Left ventricle myocardium superior (tissue), 1 donor: ENCODE measurements around the gene ATP2A3. TPM values are rescaled to one million over a fixed set of nuclear protein-coding genes. Genes with fewer than 3 reads are reported as not detected.

Experiments
- ATAC-seq: fragments of 200-7000 bp; cut with Tn5 transposase; one replicate; pipeline ENCODE4 v1.9.1; 2020; ENCODE audit warnings: mild to moderate bottlenecking, moderate library complexity
- DNase-seq: peaks from one replicate; pipeline ENCODE4 v3.0.0-alpha.2; 2020
- intact Hi-C: fragments of 100-400 bp; cut with micrococcal nuclease; formaldehyde crosslinking; loops from one replicate; pipeline ENCODE4 v1.11.0; 2022
- total RNA-seq: library from RNA; stranded (reverse); fragmentation: NEBNext Ultra II Directional; extraction: Animal tissue kit (Norgen Biotek cat#: 25700); gene quantifications from one replicate; pipeline ENCODE4 v1.2.1, GENCODE V29; 2021
- donor health status: DM: no; HTN: yes; CAD: no; lungs with severe emphysema.

ATP2A3 gene
- total RNA-seq, 1 donor from 2014 or later = 5.8 TPM

DNA sequence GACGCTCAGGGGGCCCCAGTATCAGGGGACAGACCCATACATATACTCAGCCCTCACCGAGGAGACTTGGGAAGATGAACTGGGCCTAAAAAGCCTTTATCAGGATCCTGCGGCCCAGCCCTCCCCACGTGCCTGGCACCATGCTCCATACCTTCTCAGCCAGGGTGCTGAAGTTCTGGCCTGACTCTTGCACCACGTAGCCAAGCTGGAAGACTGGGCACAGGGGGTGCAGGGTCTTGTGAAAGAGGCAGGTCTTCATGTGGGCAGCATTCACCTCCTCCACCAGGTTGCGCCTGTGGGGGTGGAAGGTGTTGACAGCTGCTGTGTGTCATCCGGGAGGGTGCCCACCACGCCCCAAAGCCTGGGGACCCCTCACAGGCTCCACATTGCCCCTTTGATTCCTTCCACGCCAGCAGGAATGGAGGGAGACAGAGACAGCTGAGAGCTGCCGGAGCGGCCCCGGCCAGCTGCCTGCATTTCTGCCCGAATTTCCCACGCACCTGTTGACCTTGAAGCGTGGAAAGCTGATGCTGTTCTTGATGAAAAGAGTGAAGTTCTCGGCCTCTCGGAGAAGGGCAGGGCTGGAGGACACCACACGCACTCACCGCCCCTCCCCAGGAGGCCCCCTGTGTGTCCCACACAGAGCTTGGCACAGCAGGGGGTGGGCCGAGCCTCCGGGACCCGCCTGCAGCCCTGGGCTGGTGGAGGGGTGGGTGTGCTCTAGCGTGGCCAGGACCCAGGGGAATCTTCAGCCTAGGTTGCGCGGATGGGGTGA, 61.0 kb downstream of the ATP2A3 start:
- ATAC-seq = no peak
- no peak for DNase-seq
- intact Hi-C loops = no loop called here

DNA sequence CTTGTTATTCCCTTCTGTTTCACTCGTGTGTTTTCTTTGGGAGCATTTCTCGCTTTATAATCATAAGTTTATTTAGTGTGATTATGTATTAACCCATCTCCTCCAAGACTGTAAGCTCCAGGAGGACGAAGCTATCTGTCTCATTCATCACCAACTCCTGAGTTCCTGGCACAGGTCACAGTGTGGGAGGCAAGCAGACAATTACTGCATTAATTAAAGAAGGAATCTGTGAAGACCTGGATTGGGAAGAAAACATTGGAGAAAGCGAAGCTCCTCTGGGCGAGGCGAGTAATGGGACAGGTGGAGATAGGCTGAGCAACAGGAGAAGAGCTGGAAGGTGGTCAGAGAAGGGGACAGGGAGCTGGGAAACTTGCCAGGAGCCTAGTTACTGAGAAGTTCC, 63.6 kb downstream of the ATP2A3 start:
- DNase-seq (no peak), ATAC-seq (no peak)
- intact Hi-C loops = no loop called here

DNA sequence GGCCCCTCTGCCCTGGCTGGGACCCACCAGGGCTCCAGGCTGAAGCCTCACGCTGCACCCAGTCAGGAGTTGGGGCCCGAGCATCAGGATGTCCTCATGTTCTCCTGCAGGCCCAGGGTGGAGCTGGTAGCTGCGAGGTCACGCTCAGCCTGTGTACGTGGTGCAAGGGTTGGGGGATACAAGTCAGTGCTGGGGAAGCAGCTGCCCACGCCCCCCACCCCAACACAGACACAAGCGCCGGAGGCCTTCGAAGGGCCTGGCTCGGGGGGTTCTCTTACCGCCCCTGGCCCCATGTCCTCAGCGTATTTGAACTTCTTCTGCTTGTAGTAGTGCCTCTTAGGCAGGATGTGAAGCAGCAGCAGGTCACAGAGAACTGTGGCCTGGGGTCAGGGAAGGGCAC, 66.5 kb downstream of the ATP2A3 start:
- no peak for ATAC-seq
- DNase-seq = no peak
- intact Hi-C loops = no loop called here

DNA sequence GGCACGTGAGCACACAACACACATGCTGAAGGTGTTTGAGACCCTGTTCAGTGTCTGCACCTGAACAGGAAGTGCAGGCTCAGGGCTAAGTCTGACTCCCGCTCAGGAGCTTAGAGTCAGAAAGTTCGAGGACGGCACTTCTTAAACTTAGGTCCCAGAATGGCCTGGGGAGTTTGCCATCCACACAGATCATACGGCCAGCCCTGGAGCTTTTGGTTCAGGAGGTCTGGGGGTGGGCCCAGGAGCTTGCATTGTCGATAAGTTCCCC, 67.3 kb downstream of the ATP2A3 start:
- intact Hi-C loops = no loop called here
- no peak for ATAC-seq
- DNase-seq = no peak

DNA sequence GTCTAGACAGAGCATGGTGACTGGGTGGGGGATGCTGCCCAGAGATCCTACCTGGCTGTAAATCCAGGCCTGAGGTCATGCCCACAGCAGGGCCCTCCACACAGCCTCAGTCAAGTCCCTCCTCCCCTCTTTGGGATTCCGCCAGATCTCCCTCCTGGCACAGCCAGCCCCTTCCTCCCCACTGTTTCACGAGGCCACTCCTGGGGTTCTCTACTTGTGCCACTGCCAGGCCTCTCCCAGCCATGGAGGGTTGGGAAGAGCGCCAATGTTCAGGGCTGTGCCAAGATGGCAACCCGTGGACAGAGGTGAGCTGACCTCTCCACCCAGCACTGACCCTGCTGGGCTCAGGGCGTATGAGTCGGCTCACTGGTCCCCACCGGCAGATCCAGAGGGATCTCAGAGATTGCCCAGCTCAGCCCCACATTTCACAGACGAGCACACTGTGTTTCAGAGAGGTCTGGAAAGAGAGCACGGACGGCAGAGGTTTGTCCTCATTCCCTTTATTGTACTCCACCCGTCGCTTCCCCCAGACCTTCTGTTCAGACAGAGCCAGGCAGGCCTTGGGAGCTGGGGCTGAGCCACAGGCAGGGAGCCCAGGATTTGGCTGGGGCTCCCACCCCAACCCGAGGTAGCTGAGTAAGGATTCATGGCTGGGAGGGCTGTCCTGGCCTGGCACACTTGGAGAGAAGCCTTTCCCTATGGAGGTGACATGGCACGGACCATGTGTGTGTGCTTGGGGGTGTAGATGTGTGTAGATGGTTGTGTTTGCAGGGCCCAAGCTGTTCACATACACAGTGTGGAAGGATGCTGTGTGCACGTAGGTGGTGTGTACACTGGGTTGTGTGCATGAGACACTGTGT, 67.9 kb downstream of the ATP2A3 start:
- intact Hi-C loops = no loop called here
- DNase-seq (no peak), ATAC-seq (no peak)

DNA sequence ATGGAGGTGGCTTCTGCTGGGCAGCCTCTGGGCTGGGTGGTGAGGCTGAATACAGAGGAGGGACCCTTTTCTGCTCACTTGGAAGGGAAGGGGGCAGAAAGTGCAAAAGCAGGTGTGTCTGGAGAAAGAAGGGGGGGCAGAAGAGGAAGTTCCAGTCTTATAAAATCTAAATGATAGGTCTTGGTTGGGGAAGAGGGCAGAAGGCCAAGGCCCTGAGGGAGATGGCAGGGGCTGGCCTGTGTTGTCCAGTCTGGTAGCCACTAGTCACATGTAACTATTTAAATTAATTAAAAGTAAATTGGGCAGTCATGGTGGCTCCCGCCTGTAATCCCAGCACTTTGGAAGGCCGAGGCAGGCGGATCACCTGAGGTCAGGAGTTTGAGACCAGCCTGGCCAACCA, 68.9 kb downstream of the ATP2A3 start:
- DNase-seq = no peak
- no peak for ATAC-seq
- intact Hi-C loops = no loop called here

DNA sequence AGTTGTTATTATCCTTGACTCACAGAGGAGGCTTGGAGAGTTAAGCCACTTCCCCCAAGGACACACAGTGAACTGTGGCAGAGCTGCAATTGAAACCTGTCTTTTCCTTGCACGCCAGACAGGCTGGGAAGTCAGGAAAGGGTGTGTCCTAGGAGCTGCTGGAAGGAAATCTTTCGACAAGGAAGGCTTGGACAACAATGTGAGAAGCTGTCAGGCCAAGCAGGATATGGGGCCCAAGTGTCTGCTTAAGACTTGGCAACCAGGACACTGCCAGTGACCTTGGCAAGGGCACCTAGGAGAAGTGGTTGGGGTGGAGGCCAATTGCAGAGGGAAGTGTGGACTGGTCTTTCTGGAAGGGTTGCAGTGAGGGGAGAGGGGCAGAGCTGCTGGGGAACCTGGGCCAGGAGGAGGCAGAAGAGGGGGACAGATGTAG, 69.3 kb downstream of the ATP2A3 start:
- intact Hi-C loops = no loop called here
- DNase-seq = no peak
- peak; percentile 8 for ATAC-seq

DNA sequence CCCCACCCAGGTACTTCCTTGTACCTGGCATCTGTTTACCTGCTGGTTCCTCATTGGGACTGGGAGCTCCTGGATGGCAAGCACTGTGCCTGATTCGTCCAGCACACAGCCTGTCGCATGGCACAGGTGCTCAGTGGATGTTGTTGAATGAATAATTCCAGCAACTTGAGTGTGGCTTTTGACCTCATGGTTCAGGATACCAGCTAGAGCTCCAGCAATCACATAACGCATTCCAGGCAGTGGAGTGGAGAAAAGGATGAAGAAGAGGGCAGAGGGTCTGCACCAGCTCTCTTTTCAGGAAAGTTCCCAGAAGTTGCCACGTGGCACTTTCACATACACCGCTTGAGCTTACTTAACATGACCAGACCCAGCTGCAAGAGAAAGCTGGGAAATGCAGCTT, 70.0 kb downstream of the ATP2A3 start:
- no peak for DNase-seq
- intact Hi-C loops = no loop called here

DNA sequence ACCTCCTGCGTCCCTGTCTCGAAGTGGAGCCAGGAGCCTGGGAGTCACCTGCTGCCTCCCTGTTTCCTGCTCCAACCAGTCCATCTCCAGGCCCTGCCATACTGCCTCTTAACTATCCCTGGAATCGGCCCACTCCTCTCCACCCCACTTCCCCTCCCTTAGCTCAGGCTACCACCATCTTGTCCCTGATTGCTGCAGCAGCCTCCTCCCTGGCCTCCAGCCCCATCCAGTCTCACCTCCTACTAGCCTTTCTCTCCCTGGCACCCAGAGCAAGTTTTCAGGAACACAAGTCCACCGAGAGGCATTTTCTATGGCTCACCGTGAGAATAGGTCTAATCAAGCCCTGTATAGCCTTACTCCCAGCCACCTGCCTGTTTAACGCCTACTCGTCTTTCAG, 70.5 kb downstream of the ATP2A3 start:
- intact Hi-C loops = no loop called here

More for the DNA sequence above, 70.0 kb downstream of the ATP2A3 start:
- no peak for ATAC-seq

DNA sequence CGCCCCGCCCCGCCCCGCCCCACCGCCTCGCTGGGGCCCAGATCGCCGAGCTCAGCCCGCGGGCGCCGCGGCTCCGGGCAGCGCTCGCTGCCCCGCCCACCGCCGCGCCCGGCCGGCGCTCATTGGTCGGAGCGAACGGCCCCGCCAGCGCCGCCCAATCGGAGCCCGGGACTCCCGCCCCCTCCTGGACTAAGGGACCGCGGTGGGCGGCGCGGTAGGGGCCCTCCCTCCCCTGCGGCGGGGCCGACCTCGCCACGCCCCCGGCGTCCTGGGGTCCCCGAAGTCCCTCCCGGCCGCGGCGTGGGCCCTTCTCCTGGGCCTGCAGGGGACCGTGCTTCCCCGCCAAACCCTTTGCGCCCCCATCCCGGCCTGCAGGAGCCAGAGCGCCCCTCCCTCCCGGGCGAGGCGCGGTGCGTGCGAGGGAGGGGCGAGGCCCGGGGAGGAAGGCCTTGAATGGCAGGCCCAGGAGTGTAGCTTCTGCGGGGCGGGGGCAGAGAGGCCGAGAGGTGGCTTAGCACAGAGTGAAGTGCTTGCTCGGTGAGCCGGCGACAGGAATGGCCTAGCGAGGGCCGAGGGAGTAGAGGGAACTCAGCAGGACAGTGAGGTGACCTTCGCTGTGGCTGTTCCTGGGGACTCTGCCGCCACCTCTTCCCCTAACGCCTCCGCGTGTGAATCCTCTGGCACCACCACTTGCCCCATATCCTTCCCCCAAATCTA, 71.1 kb downstream of the ATP2A3 start, which contains the start of gene CAMKK1:
Gene CAMKK1 (minus strand): TSS at position 51 of the 717 bp plus-strand sequence. CDS start 7,366 bp downstream, outside the sequence.
- peak; percentile 96 for DNase-seq
- intact Hi-C loops = no loop called here
- peak; percentile 86 for ATAC-seq

More for the DNA sequence above, 70.5 kb downstream of the ATP2A3 start:
- DNase-seq (no peak), ATAC-seq (no peak)

DNA sequence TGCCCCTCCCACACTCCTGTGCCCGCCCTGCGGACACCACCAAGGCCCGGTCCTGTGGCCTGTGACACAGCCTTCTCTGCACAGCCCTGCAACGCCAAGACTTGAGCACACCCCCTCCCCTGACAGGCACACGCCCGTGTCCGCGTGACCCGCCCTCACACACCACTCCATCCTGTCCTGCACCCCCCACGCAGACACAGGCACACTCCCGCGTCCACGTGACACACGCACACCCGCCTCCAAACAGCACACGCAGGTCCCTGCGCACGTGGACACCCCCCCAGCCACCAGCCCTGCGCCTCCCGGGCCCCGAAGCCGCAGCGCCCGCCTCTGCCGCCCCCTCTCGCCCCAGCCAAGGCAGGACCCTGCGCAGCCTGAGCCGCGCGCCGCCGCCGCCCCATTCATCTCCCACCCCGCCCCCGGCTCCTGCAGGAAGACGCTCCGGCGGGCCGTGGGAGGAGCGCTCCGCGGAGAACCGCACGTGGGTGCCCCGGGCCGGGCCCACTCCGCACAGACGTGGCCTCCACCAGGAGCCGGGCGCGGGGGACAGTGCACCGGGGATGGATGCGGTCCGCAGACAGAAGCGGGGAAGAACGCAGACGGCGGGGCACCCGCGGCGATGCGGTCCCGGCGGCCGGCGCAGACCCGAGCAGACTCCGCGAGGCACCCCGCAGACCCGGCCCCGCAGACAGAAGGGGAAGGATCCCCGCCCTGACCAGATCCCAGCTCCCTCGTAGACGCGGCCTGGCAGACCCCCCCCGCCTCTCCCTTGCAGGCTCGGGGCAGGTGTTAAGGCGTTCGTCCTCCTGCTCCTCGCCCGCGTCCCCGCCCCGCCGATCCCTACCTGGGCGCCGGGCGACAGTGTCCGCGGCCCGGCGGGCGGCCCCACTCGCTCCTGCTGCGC, 71.9 kb downstream of the ATP2A3 start:
- intact Hi-C loops = no loop called here

DNA sequence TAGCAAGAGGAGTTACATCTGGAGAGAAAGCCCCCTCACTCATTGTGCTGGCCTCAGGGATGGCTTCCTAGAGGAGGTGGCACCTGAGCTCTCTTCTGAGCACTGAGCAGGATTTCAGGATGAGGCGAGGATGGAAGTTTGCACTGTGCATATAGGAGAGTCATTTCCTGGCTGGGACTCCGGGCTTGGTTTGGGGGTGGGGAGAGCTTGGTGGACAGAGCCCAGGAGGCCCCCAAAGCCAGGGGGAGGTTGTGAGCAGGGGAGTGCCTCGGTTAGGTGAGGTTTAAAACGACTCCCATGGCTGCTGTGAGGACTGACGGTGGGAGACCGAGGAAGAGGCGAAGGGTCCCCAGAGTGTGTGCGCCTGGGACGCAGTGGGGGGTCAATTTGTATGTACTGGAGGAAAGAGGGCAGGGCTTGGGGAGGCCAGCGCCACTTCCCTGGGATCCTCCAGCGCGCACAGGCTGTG, 72.6 kb downstream of the ATP2A3 start:
- DNase-seq (no peak), ATAC-seq (no peak)
- intact Hi-C loops = no loop called here

More for the DNA sequence above, 71.9 kb downstream of the ATP2A3 start:
- peak; percentile 37 for ATAC-seq
- peak; percentile 85 for DNase-seq

DNA sequence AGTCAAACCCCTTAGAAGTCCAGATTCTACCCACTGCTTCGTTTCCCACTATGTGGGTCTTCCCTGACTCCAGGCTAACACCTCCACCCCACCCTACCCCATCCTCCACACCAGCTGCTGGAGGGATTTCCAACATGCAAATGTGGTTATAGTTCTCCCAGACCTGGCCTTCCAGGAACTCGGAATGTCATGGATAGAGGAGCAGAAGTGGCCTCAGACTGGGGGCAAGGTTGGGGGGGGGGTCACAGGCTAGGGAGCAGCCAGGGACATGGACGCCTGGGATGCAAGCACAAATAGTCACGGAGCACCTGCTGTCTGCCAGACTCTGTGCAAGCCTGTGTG, 73.4 kb downstream of the ATP2A3 start:
- ATAC-seq = no peak
- no peak for DNase-seq
- intact Hi-C loops = no loop called here

DNA sequence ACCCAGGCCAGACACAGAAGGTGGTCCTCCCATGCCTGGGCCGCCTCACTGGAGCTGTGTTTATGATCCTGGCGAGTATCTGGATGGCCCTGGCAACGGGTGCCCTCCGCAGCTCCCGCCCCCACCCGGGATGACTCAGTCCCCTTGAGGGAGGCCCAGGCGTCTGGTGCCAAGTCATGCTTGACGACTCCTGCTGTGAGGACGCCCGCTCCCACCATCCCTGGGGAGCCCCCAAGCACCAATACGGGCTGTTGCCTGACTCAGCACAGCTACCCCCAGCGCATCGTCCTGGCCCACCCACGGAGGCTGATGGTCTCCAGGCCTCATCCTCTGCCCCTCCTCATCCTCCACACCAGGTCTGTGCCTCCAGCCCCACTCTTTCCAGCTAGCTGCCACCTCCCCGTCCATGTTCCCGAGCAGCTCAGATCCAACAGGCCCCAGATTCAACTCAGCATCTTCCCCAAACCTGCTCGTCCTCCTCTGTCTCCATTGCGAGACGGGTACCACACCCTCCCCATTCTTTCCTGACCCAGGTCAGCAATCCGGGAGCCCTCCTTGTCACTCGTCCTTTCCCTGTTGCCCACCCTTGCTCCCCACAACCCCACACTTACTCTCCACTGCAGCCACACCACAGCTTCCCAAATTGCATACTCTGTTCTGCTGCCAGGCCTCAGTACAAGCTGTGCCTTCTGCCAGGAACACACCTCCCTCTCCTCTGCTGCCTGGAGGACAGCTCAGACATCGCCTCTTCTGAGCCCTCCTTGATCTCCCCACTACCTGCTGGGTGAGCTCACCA, 74.0 kb downstream of the ATP2A3 start:
- DNase-seq (peak; percentile 73), ATAC-seq (peak; percentile 2)
- intact Hi-C loops = no loop called here

DNA sequence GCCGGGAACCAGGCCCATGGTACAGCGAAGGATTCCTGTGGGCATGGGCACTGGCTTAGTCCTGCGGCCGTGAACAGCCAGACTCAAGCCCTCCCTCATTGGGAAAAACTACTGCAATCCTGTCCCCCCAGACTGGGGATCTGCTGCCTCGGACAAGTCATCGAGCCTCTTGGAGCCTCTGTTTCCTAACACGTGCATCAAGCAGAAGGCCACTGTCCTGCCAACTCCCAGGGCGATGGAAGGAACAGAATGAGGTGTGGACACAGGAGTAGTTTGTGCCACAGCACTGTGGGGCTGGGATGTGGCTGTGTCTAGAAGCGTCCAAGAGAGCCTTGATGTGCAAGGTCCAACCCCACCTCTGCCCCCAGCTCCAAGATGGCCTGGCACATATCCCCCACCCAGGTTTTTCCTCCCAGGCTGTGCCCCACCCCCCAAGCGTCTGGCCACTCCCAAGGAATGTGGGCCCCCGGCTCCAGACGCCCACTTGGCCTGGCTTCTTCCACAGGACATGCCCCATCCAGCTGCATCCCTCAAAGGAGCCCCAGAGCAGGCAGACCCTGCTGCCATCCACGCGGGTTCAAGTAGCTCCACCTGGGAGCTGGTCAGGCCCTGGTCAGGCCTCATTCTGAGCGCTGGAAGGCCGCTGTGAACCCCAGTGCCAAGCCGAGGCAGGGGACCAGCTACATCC, 74.8 kb downstream of the ATP2A3 start:
- no peak for ATAC-seq
- intact Hi-C loops = no loop called here
- no peak for DNase-seq

DNA sequence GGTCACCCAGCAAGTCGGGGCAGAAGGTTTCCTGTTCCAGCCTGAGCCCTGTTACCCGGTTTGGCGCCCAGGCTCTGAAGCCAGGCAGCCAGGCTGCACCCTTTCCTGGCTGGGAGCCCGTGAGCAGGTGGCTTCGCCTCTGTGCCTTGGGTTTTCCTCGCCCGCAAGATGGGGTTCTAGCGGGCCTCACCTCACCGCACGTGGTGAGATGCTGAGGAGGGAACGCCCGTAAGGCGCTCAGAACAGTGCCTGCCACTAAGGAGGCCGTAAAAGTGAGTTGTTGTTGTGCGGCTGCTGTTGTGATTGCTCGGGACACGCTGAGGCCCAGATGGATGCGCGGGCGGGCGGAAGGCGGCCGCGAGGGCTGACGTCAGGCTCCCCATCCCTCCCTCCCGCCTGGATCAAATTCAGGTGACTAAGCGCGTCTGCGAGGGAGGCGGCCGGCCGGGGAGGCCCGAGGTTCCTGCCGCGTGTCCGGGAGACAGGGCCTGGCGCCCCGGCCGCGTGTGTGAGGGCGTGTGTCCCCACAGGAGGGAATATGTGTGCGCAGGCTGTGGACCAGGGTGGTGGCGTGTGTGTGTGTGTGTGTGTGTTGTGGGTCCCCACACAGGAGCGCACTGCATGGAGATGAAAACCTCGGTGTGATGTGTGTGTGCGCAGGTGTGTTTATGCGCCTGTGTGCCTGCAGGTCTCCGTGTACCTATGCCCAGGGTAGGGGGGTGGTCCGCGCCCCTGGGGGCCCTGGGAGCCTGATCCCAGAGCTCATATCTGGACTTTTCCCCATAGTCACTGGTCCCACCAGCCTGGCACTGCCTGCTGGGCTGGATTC, 75.7 kb downstream of the ATP2A3 start:
- intact Hi-C loops = no loop called here
- peak; percentile 32 for ATAC-seq
- DNase-seq = peak; percentile 83

DNA sequence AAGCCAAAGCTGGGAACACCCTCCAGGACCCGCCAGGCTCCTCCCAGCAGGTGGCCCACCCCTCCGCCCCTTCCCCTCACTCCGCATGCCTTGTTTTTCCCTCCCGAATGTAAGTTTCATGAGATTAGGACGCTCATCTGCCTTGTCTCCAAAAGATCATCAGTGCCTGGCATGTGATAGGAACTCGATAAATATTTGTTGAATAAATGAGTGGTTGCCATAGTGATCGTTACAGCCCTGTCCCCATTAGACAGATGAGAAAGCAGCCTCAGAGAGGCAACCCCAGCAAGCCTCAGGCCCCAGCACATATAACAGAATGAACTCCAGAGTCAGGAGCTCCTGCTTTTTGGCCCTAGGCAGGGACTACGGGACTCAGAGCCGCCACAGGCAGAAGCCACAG, 76.4 kb downstream of the ATP2A3 start:
- DNase-seq (no peak), ATAC-seq (no peak)
- intact Hi-C loops = no loop called here
